GM23338 (cell line): ENCODE data around the gene MBOAT1. TPM values are rescaled to one million over a fixed set of nuclear protein-coding genes. Genes with fewer than 3 reads are reported as not detected.

Experiments
- ATAC-seq: fragments of 200-7000 bp; cut with Tn5 transposase; 3 replicates; pipeline ENCODE4 v1.9.1; 2020
- DNase-seq: peaks from one replicate; pipeline ENCODE4 v3.0.0-alpha.2; 2015; ENCODE audit warnings: low spot score
- H2AFZ ChIP-seq: fragments of 200-600 bp; sonication (generic); 2 replicates; pipeline ENCODE4 v1.8.0; 2016; ENCODE audit warnings: antibody characterized with exemption, mild to moderate bottlenecking, moderate library complexity
- H3F3A ChIP-seq: fragments of 200-600 bp; sonication (generic); replicated peaks from 2 replicates; pipeline ENCODE4 v1.8.0; 2017; ENCODE audit warnings: antibody characterized with exemption, mixed run types, low read depth
- H3K27ac ChIP-seq: fragments of 200-600 bp; sonication (generic); 2 replicates; pipeline ENCODE4 v1.6.1; 2016; ENCODE audit warnings: low read depth
- H3K27me3 ChIP-seq: fragments of 200-600 bp; sonication (generic); 2 replicates; pipeline ENCODE4 v1.8.0; 2016; ENCODE audit warnings: mild to moderate bottlenecking, mixed run types, moderate library complexity; ENCODE audit not compliant: insufficient read depth
- H3K36me3 ChIP-seq: fragments of 200-600 bp; sonication (generic); 2 replicates; pipeline ENCODE4 v1.8.0; 2016; ENCODE audit warnings: mild to moderate bottlenecking; ENCODE audit not compliant: insufficient read depth
- H3K4me1 ChIP-seq: fragments of 200-600 bp; sonication (generic); 2 replicates; pipeline ENCODE4 v1.8.0; 2016; ENCODE audit warnings: mild to moderate bottlenecking, moderate library complexity; ENCODE audit not compliant: insufficient read depth
- H3K4me2 ChIP-seq: fragments of 200-600 bp; sonication (generic); 2 replicates; pipeline ENCODE4 v1.7.1; 2017; ENCODE audit warnings: mixed run types
- H3K4me3 ChIP-seq: fragments of 200-600 bp; sonication (generic); 2 replicates; pipeline ENCODE4 v1.6.1; 2016; ENCODE audit warnings: mixed run types
- H3K79me2 ChIP-seq: fragments of 200-600 bp; sonication (generic); replicated peaks from 2 replicates; pipeline ENCODE4 v1.8.0; 2017; ENCODE audit warnings: mild to moderate bottlenecking; ENCODE audit not compliant: insufficient read depth
- H3K9me2 ChIP-seq: fragments of 200-600 bp; sonication (generic); 2 replicates; pipeline ENCODE4 v1.8.0; 2017; ENCODE audit not compliant: insufficient read depth
- H4K20me1 ChIP-seq: fragments of 200-600 bp; sonication (generic); replicated peaks from 2 replicates; pipeline ENCODE4 v1.8.0; 2017; ENCODE audit warnings: mild to moderate bottlenecking; ENCODE audit not compliant: insufficient read depth
- H3K27ac Mint-ChIP-seq: 2 replicates; pipeline ENCODE4 v1.8.0; 2020; ENCODE audit warnings: inconsistent platforms, mild to moderate bottlenecking, moderate library complexity, mixed read lengths
- H3K27me3 Mint-ChIP-seq: 3 replicates; pipeline ENCODE4 v1.8.0; 2022; ENCODE audit warnings: low read depth, mild to moderate bottlenecking, moderate library complexity, mixed read lengths, inconsistent platforms; ENCODE audit not compliant: insufficient read depth, poor library complexity
- H3K36me3 Mint-ChIP-seq: 3 replicates; pipeline ENCODE4 v1.8.0; 2021; ENCODE audit warnings: low read depth, mild to moderate bottlenecking, inconsistent platforms, moderate library complexity, mixed read lengths
- H3K4me1 Mint-ChIP-seq: 3 replicates; pipeline ENCODE4 v1.8.0; 2020; ENCODE audit warnings: mild to moderate bottlenecking, inconsistent platforms, mixed read lengths
- H3K4me3 Mint-ChIP-seq: 3 replicates; pipeline ENCODE4 v1.8.0; 2021; ENCODE audit warnings: moderate library complexity, mild to moderate bottlenecking, inconsistent platforms, mixed read lengths
- H3K9me3 Mint-ChIP-seq: 3 replicates; pipeline ENCODE4 v1.8.0; 2020; ENCODE audit warnings: moderate library complexity, mild to moderate bottlenecking, inconsistent platforms, mixed read lengths
- CREB1 ChIP-seq: fragments of 250-450 bp; sonication (Bioruptor Pico); IDR thresholded peaks from 2 replicates; pipeline ENCODE4 v1.5.0; 2020; ENCODE audit warnings: low read depth, mild to moderate bottlenecking, moderate library complexity
- CTCF ChIP-seq, 2 experiments: fragments of 200-600 bp in 1 of 2; sonication (generic) in 1 of 2; conservative IDR thresholded peaks; 2 replicates each; pipeline versions ENCODE4 v1.5.1 to v1.6.1; 2016 to 2017; ENCODE audit warnings: antibody characterized with exemption in 2 of 2, low read depth in 2 of 2, mild to moderate bottlenecking in 2 of 2, moderate library complexity in 1 of 2
- EZH2 ChIP-seq: fragments of 200-600 bp; sonication (generic); IDR thresholded peaks from one replicate; pipeline ENCODE4 v1.8.0; 2017; ENCODE audit warnings: antibody characterized with exemption, mild to moderate bottlenecking, low read depth; ENCODE audit not compliant: unreplicated experiment
- EZH2phosphoT487 ChIP-seq: fragments of 200-600 bp; sonication (generic); IDR thresholded peaks from one replicate; pipeline ENCODE4 v1.8.1; 2018; ENCODE audit warnings: antibody characterized with exemption; ENCODE audit not compliant: unreplicated experiment
- POLR2AphosphoS5 ChIP-seq: IDR thresholded peaks from 2 replicates; pipeline ENCODE4 v1.6.1; 2016; ENCODE audit warnings: antibody characterized with exemption, low read depth
- REST ChIP-seq: IDR thresholded peaks from one replicate; pipeline ENCODE4 v1.6.1; 2018; ENCODE audit warnings: antibody characterized with exemption; ENCODE audit not compliant: unreplicated experiment
- ZNF462 ChIP-seq: fragments of 250-450 bp; sonication (Bioruptor Pico); IDR thresholded peaks from 2 replicates; pipeline ENCODE4 v1.5.0; 2020; ENCODE audit warnings: mild to moderate bottlenecking, moderate library complexity
- polyA plus RNA-seq: library from polyadenylated mRNA; unstranded; fragments of >200 nt; fragmentation: Nextera tagmentation; extraction: Ambion mirVana; gene quantifications from 2 replicates; pipeline ENCODE4 v1.2.1, GENCODE V29; 2016
- total RNA-seq: library from RNA; depleted of rRNA; stranded (reverse); fragments of >200 nt; shearing (Covaris generic); gene quantifications from 2 replicates; pipeline ENCODE4 v1.2.3, GENCODE V29; 2014

Gene MBOAT1
- total and polyA plus RNA-seq, 2 experiments from 2014 or later, result 3.8 to 18.6 TPM

DNA sequence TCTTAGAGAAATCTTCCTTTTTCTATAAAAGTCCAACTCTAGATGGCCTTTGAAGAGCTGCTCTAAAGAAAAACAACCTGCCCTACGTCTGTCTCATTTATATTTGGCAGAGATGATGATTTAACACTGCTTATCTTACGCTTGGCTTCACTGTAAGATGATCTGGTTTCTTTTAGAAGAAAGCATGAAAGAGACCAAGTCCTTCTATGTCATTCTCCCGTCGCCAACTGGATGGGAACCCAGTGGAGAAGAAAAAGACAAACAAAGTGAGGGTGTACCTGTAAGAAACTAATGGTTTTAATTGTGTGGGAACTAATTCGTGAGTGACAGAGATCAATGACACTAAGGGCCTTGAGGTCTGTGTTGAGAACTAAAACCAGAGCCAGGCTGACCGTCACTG lies 92.8 kb downstream of the MBOAT1 start (continued):
- no peak for TF ChIP-seq ZNF462
- no peak for TF ChIP-seq CREB1

DNA sequence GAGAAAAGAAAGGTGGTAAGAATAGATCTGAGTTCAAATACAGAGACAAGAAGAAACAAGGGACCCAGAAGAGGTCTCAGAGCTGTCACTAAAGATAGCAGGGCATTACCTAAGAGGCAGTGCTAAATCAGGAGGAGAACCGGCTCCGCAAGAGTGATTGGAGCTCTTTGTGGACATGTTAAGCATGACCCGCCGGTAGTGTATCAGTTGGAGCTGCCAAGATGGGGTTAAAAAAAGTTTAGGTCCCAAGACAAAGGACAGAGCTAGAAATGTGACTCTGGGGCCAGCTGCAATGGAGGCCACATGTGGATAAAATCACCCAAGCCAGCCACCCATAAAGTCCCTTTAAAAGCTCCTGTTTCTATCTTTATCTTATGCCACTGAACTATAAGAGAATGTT lies 93.4 kb downstream of the MBOAT1 start:
- no peaks in the 10 kb centered on the region for H3K79me2 ChIP-seq
- H3K27ac ChIP-seq, result no peak overlapping the region
- H4K20me1 ChIP-seq, result no peaks in the 10 kb centered on the region
- H3K4me3 Mint-ChIP-seq, result no peak overlapping the region
- no peak overlapping the region for H2AFZ ChIP-seq
- peaks cover 1% of the 10 kb centered on the region; the same call in 1 of the 3 replicates for H3K36me3 Mint-ChIP-seq
- H3F3A ChIP-seq, result no peaks in the 10 kb centered on the region
- H3K4me2 ChIP-seq, result no peak overlapping the region
- H3K4me1 ChIP-seq, result peaks cover 13% of the 10 kb centered on the region
- no peaks in the 10 kb centered on the region for H3K9me2 ChIP-seq
- ATAC-seq (no peak), DNase-seq (peak; percentile 7)
- H3K27ac Mint-ChIP-seq, result no peak overlapping the region
- peaks cover 12% of the 10 kb centered on the region for H3K4me1 Mint-ChIP-seq
- H3K9me3 Mint-ChIP-seq, result no peaks in the 10 kb centered on the region
- no peaks in the 10 kb centered on the region for H3K27me3 Mint-ChIP-seq
- no peak overlapping the region for H3K4me3 ChIP-seq
- H3K27me3 ChIP-seq, result no peaks in the 10 kb centered on the region
- no peaks in the 10 kb centered on the region for H3K36me3 ChIP-seq
- TF ChIP-seq POLR2AphosphoS5 (no peak), CTCF (conservative IDR thresholded peaks at IDR 0.05; ENCODE audit: low read depth in 2 of 2) (no peak), EZH2phosphoT487 (no peak), EZH2 (no peak), REST (no peak)
